Neural crest cell (in vitro differentiated cells): Measurements from ENCODE around the gene AP1G1. TPM values are rescaled to one million over a fixed set of nuclear protein-coding genes. Genes with fewer than 3 reads are reported as not detected.
"Not testable (repeated sequence)": the region's sequence is repeated elsewhere in the genome, so short reads cannot be mapped to it uniquely, and the experiment has no call there.

Experiments
- DNase-seq: peaks from one replicate; pipeline ENCODE4 v3.0.0; 2021; ENCODE audit warnings: low read depth, mixed read lengths, low spot score
- H3K27ac Mint-ChIP-seq: one replicate; pipeline ENCODE4 v1.8.0; 2021; ENCODE audit warnings: mild to moderate bottlenecking, mixed read lengths; ENCODE audit not compliant: unreplicated experiment
- H3K27me3 Mint-ChIP-seq: 2 replicates; pipeline ENCODE4 v1.8.0; 2021; ENCODE audit warnings: low read depth, mild to moderate bottlenecking, mixed read lengths
- H3K36me3 Mint-ChIP-seq: 2 replicates; pipeline ENCODE4 v1.8.0; 2021; ENCODE audit warnings: low read depth, mild to moderate bottlenecking, mixed read lengths
- H3K4me1 Mint-ChIP-seq: 2 replicates; pipeline ENCODE4 v1.8.0; 2021; ENCODE audit warnings: mixed read lengths
- H3K4me3 Mint-ChIP-seq: one replicate; pipeline ENCODE4 v1.8.0; 2021; ENCODE audit warnings: mild to moderate bottlenecking, mixed read lengths
- H3K9me3 Mint-ChIP-seq: 2 replicates; pipeline ENCODE4 v1.8.0; 2021; ENCODE audit warnings: mixed read lengths
- CTCF ChIP-seq: fragments of 200-600 bp; sonication (generic); conservative IDR thresholded peaks from 2 replicates; pipeline ENCODE4 v1.5.0; 2021; ENCODE audit warnings: antibody characterized with exemption, mild to moderate bottlenecking
- total RNA-seq: library from RNA; stranded (reverse); gene quantifications from 2 replicates; pipeline ENCODE4 v1.2.1, GENCODE V29; 2021

The AP1G1 gene
- total RNA-seq, 1 donor from 2014 or later: 98.6 TPM

DNA sequence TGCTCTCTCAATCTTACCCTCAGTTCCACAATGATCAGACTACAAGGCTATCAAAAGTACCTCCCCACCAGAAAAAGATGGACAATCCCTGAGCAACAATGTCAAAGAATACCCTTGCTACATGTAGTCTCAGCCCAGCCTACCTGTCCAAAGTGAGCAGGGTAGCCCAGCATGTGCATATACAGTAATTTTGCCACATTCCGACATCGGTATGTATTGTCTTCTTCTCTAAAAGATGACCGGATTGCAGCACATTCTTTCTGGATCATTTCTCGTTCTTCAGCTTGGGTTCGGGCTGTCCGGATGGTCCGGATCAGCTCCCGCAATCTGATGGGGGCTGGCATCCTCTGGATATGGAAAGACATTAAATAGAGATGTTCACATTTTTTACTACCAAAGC is 19.5 kb downstream of the AP1G1 start:
- Mint-ChIP-seq H3K27me3 (no peaks in the 10 kb centered on the region), H3K9me3 (no peaks in the 10 kb centered on the region), H3K4me3 (no peak overlapping the region), H3K4me1 (no peaks in the 10 kb centered on the region), H3K27ac (no peak overlapping the region), H3K36me3 (peaks cover 9% of the 10 kb centered on the region)
- DNase-seq: no peak
- no peak for TF ChIP-seq CTCF

DNA sequence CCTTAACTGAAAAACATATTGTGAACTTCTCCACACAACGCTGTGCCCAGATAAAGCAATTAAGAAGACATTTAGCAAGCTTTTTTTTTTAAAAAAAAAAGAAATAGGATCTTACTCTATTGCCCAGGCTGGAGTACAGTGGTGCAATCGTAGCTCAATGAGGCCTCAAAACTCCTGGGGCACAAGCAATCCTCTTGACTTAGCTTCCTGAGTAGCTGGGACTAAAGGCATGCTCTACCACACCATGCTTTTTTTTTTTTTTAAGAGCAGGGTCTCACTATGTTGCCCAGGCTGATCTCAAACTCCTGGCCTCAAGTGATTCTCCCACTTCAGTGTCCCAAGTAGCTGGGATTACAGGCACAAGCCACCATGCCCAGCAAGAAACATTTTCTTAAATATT is 20.1 kb downstream of the AP1G1 start:
- Mint-ChIP-seq H3K36me3 (peaks cover 9% of the 10 kb centered on the region), H3K9me3 (no peaks in the 10 kb centered on the region), H3K4me3 (no peak overlapping the region), H3K27me3 (no peaks in the 10 kb centered on the region), H3K4me1 (no peaks in the 10 kb centered on the region), H3K27ac (no peak overlapping the region)
- TF ChIP-seq CTCF: no peak
- DNase-seq: no peak

DNA sequence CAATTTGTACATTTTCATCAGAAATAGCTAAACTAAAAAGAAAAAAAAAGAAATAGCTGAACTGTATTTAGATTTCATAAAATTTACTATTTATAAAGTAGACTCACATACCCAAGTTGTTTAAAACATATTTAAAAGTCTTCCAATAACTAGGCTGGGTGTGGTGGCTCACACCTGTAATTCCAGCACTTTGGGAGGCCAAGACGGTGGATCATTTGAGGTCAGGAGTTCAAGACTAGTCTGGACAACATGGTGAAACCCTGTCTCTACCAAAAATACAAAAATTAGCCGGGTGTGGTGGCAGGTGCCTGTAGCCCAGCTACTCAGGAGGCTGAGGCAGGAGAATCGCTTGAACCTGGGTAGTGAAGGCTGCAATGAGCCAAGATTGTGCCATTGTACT is 23.5 kb downstream of the AP1G1 start:
- not testable (repeated sequence) for H3K4me3 Mint-ChIP-seq, H3K27ac Mint-ChIP-seq, H3K4me1 Mint-ChIP-seq, H3K27me3 Mint-ChIP-seq, H3K36me3 Mint-ChIP-seq, DNase-seq, H3K9me3 Mint-ChIP-seq

DNA sequence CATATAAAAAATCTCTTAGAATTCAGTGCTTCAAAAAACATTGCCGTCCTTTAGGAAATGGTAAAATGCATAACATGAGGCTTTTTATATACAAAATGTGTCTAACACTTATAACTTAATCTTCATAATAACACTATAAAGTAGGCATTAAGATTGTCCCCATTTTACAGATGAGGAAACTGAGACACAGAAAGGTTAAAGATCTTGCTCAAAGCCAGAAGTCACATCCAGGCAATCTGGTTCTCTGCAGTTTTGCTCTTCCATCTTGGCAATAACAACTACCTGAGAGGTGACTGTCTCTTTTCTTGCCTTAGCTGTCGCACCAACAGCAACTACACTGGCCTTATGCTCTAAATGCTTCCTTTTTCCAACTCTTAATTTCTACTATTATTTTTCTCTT is 24.5 kb downstream of the AP1G1 start:
- Mint-ChIP-seq H3K4me3 (no peak overlapping the region), H3K36me3 (peaks cover 6% of the 10 kb centered on the region), H3K9me3 (no peaks in the 10 kb centered on the region), H3K4me1 (no peaks in the 10 kb centered on the region), H3K27me3 (no peaks in the 10 kb centered on the region), H3K27ac (no peak overlapping the region)
- TF ChIP-seq CTCF: no peak
- DNase-seq: no peak

DNA sequence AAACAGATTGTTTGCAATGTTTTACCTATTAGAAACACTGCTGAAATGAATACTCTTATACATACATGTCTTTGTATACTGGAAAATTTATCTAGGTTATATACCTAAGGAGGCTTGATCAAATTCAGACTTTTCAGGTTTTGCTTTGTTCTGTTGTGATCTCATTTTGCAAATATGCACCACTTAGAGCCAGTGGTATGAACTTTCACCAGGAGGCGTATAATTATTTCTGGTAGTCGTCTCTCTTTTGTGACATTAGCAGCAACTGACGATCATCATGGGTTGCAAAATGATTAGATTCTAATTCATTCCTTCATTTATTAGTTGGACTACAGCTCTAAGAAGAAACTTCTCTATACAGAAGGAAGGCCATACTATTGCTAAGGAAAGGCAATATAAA is 26.9 kb downstream of the AP1G1 start:
- Mint-ChIP-seq H3K9me3 (no peaks in the 10 kb centered on the region), H3K36me3 (peaks cover 5% of the 10 kb centered on the region), H3K27me3 (no peaks in the 10 kb centered on the region), H3K4me1 (no peaks in the 10 kb centered on the region), H3K27ac (no peak overlapping the region), H3K4me3 (no peak overlapping the region)
- no peak for DNase-seq
- TF ChIP-seq CTCF: no peak

- no peak for TF ChIP-seq CTCF
- Mint-ChIP-seq H3K4me1 (no peaks in the 10 kb centered on the region), H3K4me3 (no peak overlapping the region), H3K27ac (no peak overlapping the region), H3K27me3 (no peaks in the 10 kb centered on the region), H3K36me3 (peaks cover 5% of the 10 kb centered on the region), H3K9me3 (no peaks in the 10 kb centered on the region)
- no peak for DNase-seq
These were observed 28.0 kb downstream of the AP1G1 start for GRCh38 chr16:71780521-71781089.
